Measurements from ENCODE around the gene FLII. TPM values are rescaled to one million over a fixed set of nuclear protein-coding genes. Genes with fewer than 3 reads are reported as not detected.

The FLII gene
- total and polyA plus RNA-seq, 2 of the 13 experiments (the other 11 are each of a cell fraction or from before 2014, with no cell fraction given) = 130 to 303 TPM

GRCh38 chr17:18257268-18257981 is 1.1 kb downstream of the FLII start:
- no peak overlapping the region for H2AFZ ChIP-seq (ENCODE audit: low read length)
- H3K36me3 ChIP-seq (replicated peaks in 1 of 2; ENCODE audit: control insufficient read depth in 1 of 2, insufficient read depth in 2 of 2, low read length in 2 of 2) = peaks cover 19 to 35% of the 10 kb centered on the region in 2 experiments; a peak in 4 of 5 replicates
- H3K27me3 ChIP-seq (ENCODE audit: control insufficient read depth in 1 of 2, insufficient read depth in 2 of 2, low read length in 2 of 2) = no peaks in the 10 kb centered on the region; a peak in 1 of 5 replicates
- WGBS (ENCODE audit: low lambda C conversion rate) = 8% methylated on average over 12 of the region's 18 CpGs
- H4K20me1 ChIP-seq (ENCODE audit: insufficient read depth, low read length) = peaks cover 8% of the 10 kb centered on the region; the same call in 1 of the 2 replicates
- peak overlapping the region; percentile 67 to 95 (median 87) for H3K4me3 ChIP-seq (replicated peaks in 1 of 3; ENCODE audit: insufficient read depth in 1 of 3, low read depth in 2 of 3, low read length in 3 of 3)
- ATAC-seq = peak; percentile 8
- no TSS peak for BruUV-seq (replicated peaks)
- intact Hi-C loops (cut with micrococcal nuclease; ENCODE audit: unreplicated experiment) = loop anchor here (5.0 kb wide), 1 partner anchor 60 kb away; the partner anchor contains the start of gene SMCR8
- no peaks in the 10 kb centered on the region for H3K9me3 ChIP-seq (ENCODE audit: low read length)
- H3K27ac ChIP-seq (ENCODE audit: extremely low read length, insufficient read depth, low read length) = peak overlapping the region; percentile 82
- peak overlapping the region; percentile 99 for H3K4me2 ChIP-seq (ENCODE audit: low read depth, low read length)
- DNase-seq (ENCODE audit: low spot score) = peak; percentile 26
- in situ Hi-C loops (cut with HindIII; ENCODE audit: extremely low pct_ligation_motif_present, low pct_unique_long_range_greater_than_20kb) = loop anchor here (5.0 kb wide), 1 partner anchor 35 kb away; no protein-coding TSS in a partner anchor
- peaks cover 30% of the 10 kb centered on the region for H3K79me2 ChIP-seq (ENCODE audit: insufficient read depth, low read length)
- H3K9ac ChIP-seq (ENCODE audit: insufficient read depth, low read depth, low read length) = peak overlapping the region; percentile 94
- peaks cover 33% of the 10 kb centered on the region for H3K4me1 ChIP-seq (ENCODE audit: insufficient read depth, low read length)
- POLR2A ChIA-PET = no interaction called here
- CTCF ChIA-PET (ENCODE audit: low intra/inter-chr PET ratio, low total read pairs) = no interaction called here
- FAIRE-seq = no peak
- TF ChIP-seq ZEB1 (IDR thresholded peaks at IDR 0.05; ENCODE audit: insufficient replicate concordance, low read depth) = peak; percentile 52
- TF ChIP-seq MTA1 (CRISPR knock-in tag; IDR thresholded peaks at IDR 0.05; ENCODE audit: borderline replicate concordance) = 0 out of 2 replicates have a peak, but pooled peaks have one; percentile 3
- no peak for TF ChIP-seq ZNF574 (CRISPR knock-in tag; IDR thresholded peaks at IDR 0.05)
- TF ChIP-seq NFYB (CRISPR knock-in tag; IDR thresholded peaks at IDR 0.05) = peak; percentile 60
- TF ChIP-seq SMYD3 (CRISPR knock-in tag; IDR thresholded peaks at IDR 0.05) = no peak
- TF ChIP-seq KDM2A (CRISPR knock-in tag; IDR thresholded peaks at IDR 0.05; ENCODE audit: borderline replicate concordance, low read depth) = 0 out of 2 replicates have a peak, but pooled peaks have one; percentile 8
- 0 out of 2 replicates have a peak, but pooled peaks have one; percentile 13 for TF ChIP-seq MAZ (IDR thresholded peaks at IDR 0.05; ENCODE audit: borderline replicate concordance, low read depth, low read length)
- no peak for TF ChIP-seq MAZ (CRISPR knock-in tag; IDR thresholded peaks at IDR 0.05; ENCODE audit: low read depth)
- peak; percentile 12; the same call in 1 of the 2 replicates for TF ChIP-seq NFKB2 (CRISPR knock-in tag; IDR thresholded peaks at IDR 0.05; ENCODE audit: borderline replicate concordance)
- no peak for TF ChIP-seq ZFP36 (IDR thresholded peaks at IDR 0.05; ENCODE audit: borderline replicate concordance, low read depth, low read length, partially characterized antibody)
- TF ChIP-seq NFYC (CRISPR knock-in tag; IDR thresholded peaks at IDR 0.05) = peak; percentile 68
- TF ChIP-seq ZNF543 (CRISPR knock-in tag; IDR thresholded peaks at IDR 0.05) = 0 out of 2 replicates have a peak, but pooled peaks have one; percentile 16
- peak; percentile 81 for TF ChIP-seq TEAD3 (CRISPR knock-in tag; optimal IDR thresholded peaks at IDR 0.05; ENCODE audit: borderline replicate concordance)
- peak; percentile 98 for TF ChIP-seq HMGXB3 (CRISPR knock-in tag; IDR thresholded peaks at IDR 0.05; ENCODE audit: borderline replicate concordance)
- TF ChIP-seq NR2F6 (IDR thresholded peaks at IDR 0.05) = 0 out of 2 replicates have a peak, but pooled peaks have one; percentile 4
- no peak for TF ChIP-seq NR2F6 (CRISPR knock-in tag; IDR thresholded peaks at IDR 0.05)

All from HepG2 (cell line).